ENCODE data around the gene UBE2J2.

Gene UBE2J2

GRCh38 chr1:1236945-1237873, 36.4 kb downstream of the UBE2J2 start:
- Histone ChIP-seq H3F3A (ENCODE audit: control insufficient read depth, insufficient read depth) (no peaks in the 10 kb centered on the region), H3K9me2 (replicated peaks; ENCODE audit: control insufficient read depth, low read length) (no peaks in the 10 kb centered on the region), H3K27me3 (ENCODE audit: control insufficient read depth, low read length) (peaks cover 11% of the 10 kb centered on the region), H4K20me1 (ENCODE audit: control insufficient read depth, insufficient read depth, low read depth, low read length) (no peaks in the 10 kb centered on the region), H3K4me3 (ENCODE audit: low read length) (no peak overlapping the region), H3K79me2 (ENCODE audit: control insufficient read depth, low read length) (peaks cover 33% of the 10 kb centered on the region), H3K9me3 (ENCODE audit: control insufficient read depth, insufficient read depth, low read length) (no peaks in the 10 kb centered on the region), H3K27ac (ENCODE audit: low read depth, low read length) (no peak overlapping the region), H3K36me3 (ENCODE audit: control insufficient read depth, low read length) (peaks cover 16% of the 10 kb centered on the region), H3K4me1 (ENCODE audit: control insufficient read depth, low read length) (peaks cover 16% of the 10 kb centered on the region), H3K4me2 (ENCODE audit: low read length) (no peak overlapping the region)
- TF ChIP-seq EZH2phosphoT487 (IDR thresholded peaks at IDR 0.05; ENCODE audit: borderline replicate concordance, low read length) (no peak), CTCF (IDR thresholded peaks at IDR 0.05; ENCODE audit: low read depth, low read length, poor library complexity, severe bottlenecking) (no peak)

GRCh38 chr1:1236176-1236763, 37.4 kb downstream of the UBE2J2 start:
- no peak overlapping the region for H3K4me3 ChIP-seq (ENCODE audit: low read length)
- no peaks in the 10 kb centered on the region for H3K9me2 ChIP-seq (replicated peaks; ENCODE audit: control insufficient read depth, low read length)
- H3F3A ChIP-seq (ENCODE audit: control insufficient read depth, insufficient read depth) = no peaks in the 10 kb centered on the region
- H3K79me2 ChIP-seq (ENCODE audit: control insufficient read depth, low read length) = peaks cover 38% of the 10 kb centered on the region
- H3K4me2 ChIP-seq (ENCODE audit: low read length) = no peak overlapping the region
- TF ChIP-seq CTCF (IDR thresholded peaks at IDR 0.05; ENCODE audit: low read depth, low read length, poor library complexity, severe bottlenecking) (no peak), EZH2phosphoT487 (IDR thresholded peaks at IDR 0.05; ENCODE audit: borderline replicate concordance, low read length) (no peak)
- peaks cover 16% of the 10 kb centered on the region for H3K4me1 ChIP-seq (ENCODE audit: control insufficient read depth, low read length)
- H3K27ac ChIP-seq (ENCODE audit: low read depth, low read length) = no peak overlapping the region
- H3K27me3 ChIP-seq (ENCODE audit: control insufficient read depth, low read length) = peaks cover 11% of the 10 kb centered on the region
- no peaks in the 10 kb centered on the region for H4K20me1 ChIP-seq (ENCODE audit: control insufficient read depth, insufficient read depth, low read depth, low read length)
- no peaks in the 10 kb centered on the region for H3K9me3 ChIP-seq (ENCODE audit: control insufficient read depth, insufficient read depth, low read length)
- H3K36me3 ChIP-seq (ENCODE audit: control insufficient read depth, low read length) = peaks cover 19% of the 10 kb centered on the region

GRCh38 chr1:1235016-1235744, 38.5 kb downstream of the UBE2J2 start:
- H3K9me2 ChIP-seq (replicated peaks; ENCODE audit: control insufficient read depth, low read length) = no peaks in the 10 kb centered on the region
- H3K36me3 ChIP-seq (ENCODE audit: control insufficient read depth, low read length) = peaks cover 24% of the 10 kb centered on the region
- peaks cover 11% of the 10 kb centered on the region for H3K27me3 ChIP-seq (ENCODE audit: control insufficient read depth, low read length)
- no peak overlapping the region for H3K27ac ChIP-seq (ENCODE audit: low read depth, low read length)
- H3K4me3 ChIP-seq (ENCODE audit: low read length) = no peak overlapping the region
- no peak overlapping the region for H3K4me2 ChIP-seq (ENCODE audit: low read length)
- peaks cover 49% of the 10 kb centered on the region for H3K79me2 ChIP-seq (ENCODE audit: control insufficient read depth, low read length)
- H4K20me1 ChIP-seq (ENCODE audit: control insufficient read depth, insufficient read depth, low read depth, low read length) = no peaks in the 10 kb centered on the region; the same call in 1 of the 2 replicates
- H3F3A ChIP-seq (ENCODE audit: control insufficient read depth, insufficient read depth) = no peaks in the 10 kb centered on the region
- no peaks in the 10 kb centered on the region for H3K9me3 ChIP-seq (ENCODE audit: control insufficient read depth, insufficient read depth, low read length)
- peaks cover 22% of the 10 kb centered on the region for H3K4me1 ChIP-seq (ENCODE audit: control insufficient read depth, low read length)
- no peak for TF ChIP-seq EZH2phosphoT487 (IDR thresholded peaks at IDR 0.05; ENCODE audit: borderline replicate concordance, low read length)
- no peak for TF ChIP-seq CTCF (IDR thresholded peaks at IDR 0.05; ENCODE audit: low read depth, low read length, poor library complexity, severe bottlenecking)
